Measurements from ENCODE around the gene CDK4. TPM values are rescaled to one million over a fixed set of nuclear protein-coding genes. Genes with fewer than 3 reads are reported as not detected.

The CDK4 gene
- total RNA-seq, 4 donors from 2014 or later = 79.1 to 156 (median 99.0) TPM

GRCh38 chr12:57734591-57734990, 17.5 kb downstream of the CDK4 start:
- Histone ChIP-seq H3K36me3 (no peaks in the 10 kb centered on the region), H3K4me3 (no peak overlapping the region), H3K27me3 (peaks cover 7 to 69% of the 10 kb centered on the region in 2 donors), H3K4me1 (peaks cover 0 to 45% (median 29%) of the 10 kb centered on the region in 4 donors), H3K27ac (no peak overlapping the region), H3K9me3 (no peaks in the 10 kb centered on the region)
- DNase-seq (ENCODE audit: low spot score in 2 of 2) = no peak
- TF ChIP-seq POLR2A (IDR thresholded peaks at IDR 0.05) (no peak), CTCF (IDR thresholded peaks at IDR 0.05) (no peak), EP300 (IDR thresholded peaks at IDR 0.05) (no peak)
- WGBS, 2 donors = 76 to 79% methylated on average over 4 of the region's 4 CpGs

- no peaks in the 10 kb centered on the region for H3K36me3 ChIP-seq
- no peak for DNase-seq (ENCODE audit: low spot score in 2 of 2)
- H3K27ac ChIP-seq = no peak overlapping the region
- no peaks in the 10 kb centered on the region for H3K9me3 ChIP-seq
- TF ChIP-seq EP300 (IDR thresholded peaks at IDR 0.05) (no peak), POLR2A (IDR thresholded peaks at IDR 0.05) (no peak), CTCF (IDR thresholded peaks at IDR 0.05) (no peak)
- H3K4me1 ChIP-seq = peaks cover 0 to 38% (median 27%) of the 10 kb centered on the region in 4 donors
- WGBS, 2 donors = 79 to 81% methylated on average over 5 to 6 of the region's 6 CpGs
- no peak overlapping the region for H3K4me3 ChIP-seq
- H3K27me3 ChIP-seq = peaks cover 7 to 63% of the 10 kb centered on the region in 2 donors
Observed at GRCh38 chr12:57733928-57734327, 18.2 kb downstream of the CDK4 start.

GRCh38 chr12:57732726-57733593, 19.1 kb downstream of the CDK4 start:
- Histone ChIP-seq H3K36me3 (no peaks in the 10 kb centered on the region), H3K9me3 (no peaks in the 10 kb centered on the region), H3K4me3 (no peak overlapping the region), H3K27ac (no peak overlapping the region), H3K4me1 (peaks cover 0 to 28% (median 18%) of the 10 kb centered on the region in 4 donors), H3K27me3 (peaks cover 7 to 53% of the 10 kb centered on the region in 2 donors)
- no peak for DNase-seq (ENCODE audit: low spot score in 2 of 2)
- WGBS, 2 donors = 77% methylated on average over 11 of the region's 11 CpGs
- TF ChIP-seq POLR2A (IDR thresholded peaks at IDR 0.05) = no peak
- no peak for TF ChIP-seq EP300 (IDR thresholded peaks at IDR 0.05)
- no peak for TF ChIP-seq CTCF (IDR thresholded peaks at IDR 0.05)

- Histone ChIP-seq H3K9me3 (no peaks in the 10 kb centered on the region), H3K27me3 (peaks cover 7 to 51% of the 10 kb centered on the region in 2 donors), H3K27ac (no peak overlapping the region), H3K4me3 (no peak overlapping the region), H3K4me1 (peaks cover 0 to 26% (median 11%) of the 10 kb centered on the region in 4 donors), H3K36me3 (no peaks in the 10 kb centered on the region)
- DNase-seq (ENCODE audit: low spot score in 2 of 2) = no peak
- TF ChIP-seq POLR2A (IDR thresholded peaks at IDR 0.05) = no peak
- TF ChIP-seq EP300 (IDR thresholded peaks at IDR 0.05) = no peak
- no peak for TF ChIP-seq CTCF (IDR thresholded peaks at IDR 0.05)
- WGBS, 2 donors = 75 to 83% methylated on average over 4 of the region's 4 CpGs
Observed at GRCh38 chr12:57732270-57732669, 19.8 kb downstream of the CDK4 start.

GRCh38 chr12:57731411-57732080, 20.6 kb downstream of the CDK4 start:
- Histone ChIP-seq H3K36me3 (no peaks in the 10 kb centered on the region), H3K27ac (no peak overlapping the region), H3K27me3 (peaks cover 6 to 44% of the 10 kb centered on the region in 2 donors), H3K9me3 (no peaks in the 10 kb centered on the region), H3K4me3 (no peak overlapping the region), H3K4me1 (peaks cover 0 to 24% (median 7%) of the 10 kb centered on the region in 4 donors)
- TF ChIP-seq CTCF (IDR thresholded peaks at IDR 0.05) = no peak
- TF ChIP-seq POLR2A (IDR thresholded peaks at IDR 0.05) = no peak
- no peak for TF ChIP-seq EP300 (IDR thresholded peaks at IDR 0.05)
- no peak for DNase-seq (ENCODE audit: low spot score in 2 of 2)
- WGBS, 2 donors = 75 to 76% methylated on average over 19 of the region's 19 CpGs

Data from tibial nerve (tissue), 4 donors.